Heart left ventricle (tissue), 16 donors: ENCODE results near the gene CDH12. TPM values are rescaled to one million over a fixed set of nuclear protein-coding genes. Genes with fewer than 3 reads are reported as not detected.

Source experiments
- ATAC-seq, 4 donors: fragments of 200-7000 bp; cut with Tn5 transposase; one replicate each; pipeline ENCODE4 v1.9.1; 2020 to 2022; ENCODE audit warnings: moderate library complexity in 4 of 4, mild to moderate bottlenecking in 3 of 4, moderate number of reproducible peaks in 1 of 4
- DNase-seq, 5 donors: peaks; one replicate each; pipeline ENCODE4 v3.0.0-alpha.2; 2020
- H3K27ac ChIP-seq, 12 donors: fragments of 200-600 bp; sonication (generic) in 4 of 12; one replicate each; pipeline versions ENCODE4 v1.5.0 to v1.8.0; 2016 to 2022; ENCODE audit warnings: mild to moderate bottlenecking in 2 of 12
- H3K27me3 ChIP-seq, 9 donors: fragments of 200-600 bp; sonication (generic) in 2 of 9; one replicate each; pipeline versions ENCODE4 v1.5.1 to v1.8.0; 2016 to 2022; ENCODE audit warnings: mild to moderate bottlenecking in 3 of 9
- H3K36me3 ChIP-seq, 9 donors: fragments of 200-600 bp; sonication (generic) in 2 of 9; one replicate each; pipeline versions ENCODE4 v1.5.0 to v1.8.0; 2018 to 2022; ENCODE audit warnings: mild to moderate bottlenecking in 2 of 9
- H3K4me1 ChIP-seq, 12 donors: fragments of 200-600 bp; sonication (generic) in 4 of 12; one replicate each; pipeline versions ENCODE4 v1.5.0 to v1.8.0; 2016 to 2022; ENCODE audit warnings: mild to moderate bottlenecking in 3 of 12
- H3K4me3 ChIP-seq, 12 donors: fragments of 200-600 bp; sonication (generic) in 4 of 12; one replicate each; pipeline versions ENCODE4 v1.5.0 to v1.8.0; 2017 to 2022; ENCODE audit warnings: mild to moderate bottlenecking in 9 of 12, moderate library complexity in 4 of 12
- H3K9me3 ChIP-seq, 12 donors: fragments of 200-600 bp; sonication (generic) in 4 of 12; one replicate each; pipeline versions ENCODE4 v1.5.0 to v1.8.0; 2016 to 2022; ENCODE audit warnings: mild to moderate bottlenecking in 1 of 12
- POLR2A ChIP-seq, 2 donors: fragments of 450-650 bp; IDR thresholded peaks; one replicate each; pipeline ENCODE4 v1.6.1; 2017; ENCODE audit warnings: antibody characterized with exemption in 2 of 2, mild to moderate bottlenecking in 2 of 2, moderate library complexity in 2 of 2
- WGBS, 4 donors: extraction: QIAGEN DNeasy Blood & Tissue Kit in 2 of 4; methylation state at CpG; one replicate each; pipeline versions ENCODE4 v1.1.5 to v1.1.7; 2013 to 2018; 5-methylcytosine and 5-hydroxymethylcytosine counted together
- intact Hi-C, 10 donors: fragments of 100-400 bp; cut with DNase I; formaldehyde crosslinking; loops; one replicate each; pipeline versions ENCODE4 v1.11.1 to v1.14.2; 2022
- polyA plus RNA-seq, 2 donors: library from polyadenylated mRNA; stranded (reverse); fragments of 200-250 nt; gene quantifications; one replicate each; pipeline ENCODE4 v1.2.3, GENCODE V29; 2013
- total RNA-seq, 9 donors: library from RNA; depleted of rRNA in 2 of 9; stranded (reverse); fragments of >200 nt in 2 of 9; fragmentation: NEBNext Ultra II Directional in 3 of 9; extraction: Animal tissue kit (Norgen Biotek cat#: 25700) in 3 of 9; gene quantifications; one replicate each; pipeline versions ENCODE4 v1.1.0 to v1.2.4, GENCODE V29; 2016 to 2023
- TF ChIP-seq, protein P1 (sequence below), 12 donors: fragments of 200-600 bp; sonication (generic) in 4 of 12; IDR thresholded peaks; one replicate each; pipeline versions ENCODE4 v1.5.0 to v1.8.0; 2018 to 2022; ENCODE audit warnings: antibody characterized with exemption in 12 of 12, mild to moderate bottlenecking in 5 of 12
- donor health status: ischemic (EF 13 %, LVEDD 7.1; RV severe dilation, severe dysfunction).
- donor health status: healthy with polysubstance abuse.
- donor health status: DM: no; HTN: yes; CAD: no.
- donor health status: DM: no; HTN: no; CAD: no.
- donor health status: ischemic (EF 25% LVEDD 6.9; RV normal size, moderate dysfunction).
- donor health status: ischemic (EF 25% LVEDD 5.7; RV mildly dilated, moderate dysfunction).
- donor health status: healthy.
- donor health status: DM: yes; HTN: yes; CAD: no.
- donor health status: ischemic (EF 35%, LVEDD 5.7; RV mildly dilated, moderate dysfunction).
- donor health status: nonischemic (EF 11% LVEDD 7.7; RV severe dilation, severe dysfunction).
- donor health status: DM: yes; HTN: yes; CAD: no.
- donor health status: PGD.
- donor health status: ischemic (EF 29% LVEDD 5.4; RV normal size, mild dysfunction).
- donor health status: nonischemic (EF 23%, LVEDD 6.1; RV moderate dilation, normal function).

Gene CDH12
- total and polyA plus RNA-seq, 11 donors: 0.11 TPM; not detected in 10

DNA sequence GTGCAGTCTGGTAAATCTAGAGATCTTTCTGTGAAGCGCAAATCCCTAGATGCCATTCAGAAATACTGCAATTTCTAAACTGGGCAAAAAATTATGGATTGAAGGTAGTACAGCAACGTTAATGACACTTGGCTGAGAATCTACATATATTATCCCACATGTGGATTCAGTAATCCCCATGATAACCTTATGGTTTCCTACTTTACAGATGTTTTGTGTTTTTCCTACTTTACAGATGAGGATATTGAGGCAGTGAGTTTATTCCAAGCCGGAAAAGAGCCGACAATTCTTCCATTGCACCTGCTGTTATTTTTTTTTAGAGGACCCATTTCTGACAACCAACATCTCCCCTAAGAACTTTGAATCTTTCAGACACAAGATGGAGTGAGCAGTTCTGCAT lies 796.5 kb downstream of the CDH12 start:
- Histone ChIP-seq H3K4me3 (no peak overlapping the region), H3K36me3 (no peaks in the 10 kb centered on the region), H3K27ac (no peak overlapping the region), H3K27me3 (no peaks in the 10 kb centered on the region), H3K4me1 (no peaks in the 10 kb centered on the region), H3K9me3 (no peaks in the 10 kb centered on the region)
- intact Hi-C loops: no loop called here
- WGBS, 4 donors: 78 to 85% (median 80%) methylated on average over 4 of the region's 4 CpGs
- DNase-seq (no peak), ATAC-seq (no peak)
- TF ChIP-seq, protein P1, sequence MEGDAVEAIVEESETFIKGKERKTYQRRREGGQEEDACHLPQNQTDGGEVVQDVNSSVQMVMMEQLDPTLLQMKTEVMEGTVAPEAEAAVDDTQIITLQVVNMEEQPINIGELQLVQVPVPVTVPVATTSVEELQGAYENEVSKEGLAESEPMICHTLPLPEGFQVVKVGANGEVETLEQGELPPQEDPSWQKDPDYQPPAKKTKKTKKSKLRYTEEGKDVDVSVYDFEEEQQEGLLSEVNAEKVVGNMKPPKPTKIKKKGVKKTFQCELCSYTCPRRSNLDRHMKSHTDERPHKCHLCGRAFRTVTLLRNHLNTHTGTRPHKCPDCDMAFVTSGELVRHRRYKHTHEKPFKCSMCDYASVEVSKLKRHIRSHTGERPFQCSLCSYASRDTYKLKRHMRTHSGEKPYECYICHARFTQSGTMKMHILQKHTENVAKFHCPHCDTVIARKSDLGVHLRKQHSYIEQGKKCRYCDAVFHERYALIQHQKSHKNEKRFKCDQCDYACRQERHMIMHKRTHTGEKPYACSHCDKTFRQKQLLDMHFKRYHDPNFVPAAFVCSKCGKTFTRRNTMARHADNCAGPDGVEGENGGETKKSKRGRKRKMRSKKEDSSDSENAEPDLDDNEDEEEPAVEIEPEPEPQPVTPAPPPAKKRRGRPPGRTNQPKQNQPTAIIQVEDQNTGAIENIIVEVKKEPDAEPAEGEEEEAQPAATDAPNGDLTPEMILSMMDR (IDR thresholded peaks at IDR 0.05): no peak
- TF ChIP-seq POLR2A (IDR thresholded peaks at IDR 0.05): no peak

DNA sequence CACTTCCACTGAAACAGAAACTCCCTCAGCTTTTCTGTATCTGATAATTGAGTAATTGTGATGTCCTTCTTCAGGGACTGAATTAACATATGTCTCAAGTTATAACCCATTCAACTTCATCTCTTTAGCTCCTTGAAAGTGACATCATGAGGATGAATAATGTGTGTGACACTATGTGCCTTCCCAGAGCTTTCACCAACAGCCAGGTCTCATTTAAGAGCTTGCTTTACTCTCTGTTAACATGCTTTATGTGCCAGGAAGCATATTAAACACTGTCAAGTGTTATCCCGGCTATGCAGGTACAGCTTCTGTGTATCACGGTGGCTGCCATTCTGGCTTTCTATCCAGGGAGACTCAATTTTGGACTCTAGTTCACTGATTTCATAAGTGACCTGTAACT lies 799.9 kb downstream of the CDH12 start:
- H3K9me3 ChIP-seq: no peaks in the 10 kb centered on the region
- H3K27me3 ChIP-seq: no peaks in the 10 kb centered on the region
- H3K36me3 ChIP-seq: no peaks in the 10 kb centered on the region
- H3K4me1 ChIP-seq: no peaks in the 10 kb centered on the region
- DNase-seq (no peak), ATAC-seq (no peak)
- H3K4me3 ChIP-seq: no peak overlapping the region
- TF ChIP-seq, protein P1 (IDR thresholded peaks at IDR 0.05): no peak
- TF ChIP-seq POLR2A (IDR thresholded peaks at IDR 0.05): no peak
- WGBS, 4 donors: 43 to 64% (median 52%) methylated on average over 2 of the region's 2 CpGs
- no peak overlapping the region for H3K27ac ChIP-seq
- intact Hi-C loops: no loop called here

DNA sequence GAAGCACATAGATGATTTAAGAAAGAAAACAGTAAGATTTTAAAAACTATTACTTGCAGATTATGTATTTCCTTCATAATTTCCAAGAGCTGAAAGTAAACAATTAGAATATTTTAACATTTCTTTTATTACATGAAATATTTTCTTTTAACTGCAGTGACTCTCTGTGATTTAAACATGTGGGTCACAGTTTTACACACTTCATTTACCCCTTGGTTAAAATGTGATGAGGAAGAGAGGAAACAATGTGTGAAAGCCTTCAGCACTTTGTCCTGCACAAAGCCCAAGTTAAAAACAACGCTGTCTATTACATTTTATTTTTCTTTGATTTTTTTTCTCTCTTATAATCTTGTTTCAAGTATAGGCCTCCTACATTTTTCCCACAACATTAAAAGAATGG lies 801.3 kb downstream of the CDH12 start:
- H3K27ac ChIP-seq: no peak overlapping the region
- H3K4me3 ChIP-seq: no peak overlapping the region
- TF ChIP-seq, protein P1 (IDR thresholded peaks at IDR 0.05): no peak
- TF ChIP-seq POLR2A (IDR thresholded peaks at IDR 0.05): no peak
- H3K4me1 ChIP-seq: no peaks in the 10 kb centered on the region
- intact Hi-C loops: no loop called here
- H3K36me3 ChIP-seq: no peaks in the 10 kb centered on the region
- DNase-seq: no peak
- 62 to 84% (median 73%) methylated on average over 1 of the region's 1 CpG for WGBS, 4 donors
- no peaks in the 10 kb centered on the region for H3K27me3 ChIP-seq
- ATAC-seq: no peak
- no peaks in the 10 kb centered on the region for H3K9me3 ChIP-seq

DNA sequence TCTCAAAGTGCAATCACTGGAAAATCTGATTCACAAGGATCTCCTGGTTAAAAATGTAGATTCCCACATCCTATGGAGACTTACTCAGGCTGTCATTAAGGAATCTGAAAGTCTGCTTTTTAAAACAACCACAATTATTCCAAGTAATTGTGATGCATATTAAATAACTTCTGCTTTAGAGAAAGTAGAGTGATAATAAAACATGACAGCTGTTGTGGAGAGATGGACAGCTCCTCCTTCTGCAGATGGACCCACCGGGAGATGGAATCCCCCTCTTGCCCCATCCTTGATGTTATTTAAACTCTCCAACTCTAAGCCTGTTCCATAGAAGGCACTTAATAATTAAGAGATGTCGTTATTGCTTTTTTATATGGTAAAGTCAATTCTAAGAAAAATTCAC lies 802.2 kb downstream of the CDH12 start:
- Histone ChIP-seq H3K36me3 (no peaks in the 10 kb centered on the region), H3K9me3 (no peaks in the 10 kb centered on the region), H3K27ac (no peak overlapping the region), H3K4me3 (no peak overlapping the region), H3K27me3 (no peaks in the 10 kb centered on the region), H3K4me1 (no peaks in the 10 kb centered on the region)
- intact Hi-C loops: no loop called here
- WGBS, 4 donors: 62 to 75% (median 68%) methylated on average over 2 of the region's 2 CpGs
- no peak for ATAC-seq
- DNase-seq: no peak
- TF ChIP-seq, protein P1 (IDR thresholded peaks at IDR 0.05): no peak
- no peak for TF ChIP-seq POLR2A (IDR thresholded peaks at IDR 0.05)
